Body of pancreas (tissue), 4 donors: ENCODE results near the gene OMD. TPM values are rescaled to one million over a fixed set of nuclear protein-coding genes. Genes with fewer than 3 reads are reported as not detected.

ENCODE experiments used
- ATAC-seq: fragments of 150-250 bp; one replicate; pipeline ENCODE4 v1.9.1; 2016
- DNase-seq, 4 donors: peaks; one replicate each; pipeline ENCODE4 v3.0.0-alpha.2; 2019
- H3K27ac ChIP-seq, 4 donors: fragments of 200-600 bp; sonication (generic); 1 replicate in 3 of 4; 2 replicates in 1 of 4; pipeline versions ENCODE4 v1.5.1 to v1.6.1; 2016 to 2019; ENCODE audit warnings: mild to moderate bottlenecking in 1 of 4, mixed read lengths in 1 of 4, moderate library complexity in 1 of 4
- H3K27me3 ChIP-seq, 2 donors: fragments of 200-600 bp; sonication (generic); one replicate each; pipeline ENCODE4 v1.6.0; 2016; ENCODE audit warnings: mild to moderate bottlenecking in 1 of 2
- H3K36me3 ChIP-seq, 2 donors: fragments of 200-600 bp; sonication (generic); replicated peaks in 1 of 2; 2 replicates each; pipeline ENCODE4 v1.5.1; 2016; ENCODE audit warnings: low read depth in 2 of 2; ENCODE audit not compliant: insufficient read depth in 1 of 2
- H3K4me1 ChIP-seq: fragments of 200-600 bp; sonication (generic); one replicate; pipeline ENCODE4 v1.6.0; 2016
- H3K4me3 ChIP-seq, 2 donors: fragments of 200-600 bp; sonication (generic); 1 replicate in 1 of 2; 2 replicates in 1 of 2; pipeline ENCODE4 v1.5.1; 2016 to 2019
- H3K9me3 ChIP-seq, 3 donors: fragments of 200-600 bp; sonication (generic); 1 replicate in 2 of 3; 2 replicates in 1 of 3; pipeline ENCODE4 v1.5.1; 2016
- CTCF ChIP-seq, 7 experiments: fragments of 450-650 bp in 4 of 7; fragments of 200-600 bp in 3 of 7; sonication (generic) in 3 of 7; IDR thresholded peaks; one replicate each; pipeline ENCODE4 v1.5.1; 2016 to 2019; ENCODE audit warnings: antibody characterized with exemption in 7 of 7
- POLR2A ChIP-seq, 3 donors: fragments of 450-650 bp; IDR thresholded peaks; one replicate each; pipeline ENCODE4 v1.6.1; 2016; ENCODE audit warnings: antibody characterized with exemption in 3 of 3, mild to moderate bottlenecking in 2 of 3
- WGBS, 2 donors: methylation state at CpG; one replicate each; pipeline ENCODE4 v1.1.5; 2017; 5-methylcytosine and 5-hydroxymethylcytosine counted together
- intact Hi-C: fragments of 100-400 bp; cut with DNase I; formaldehyde crosslinking; loops from one replicate; pipeline ENCODE4 v1.15.1; 2023
- total RNA-seq, 2 donors: library from RNA; depleted of rRNA; stranded (reverse); fragments of >200 nt; gene quantifications; one replicate each; pipeline ENCODE4 v1.1.0, GENCODE V29; 2016

OMD gene
- total RNA-seq: 1 to 10 TPM in 1 of 2 donors, under 1 TPM in 1; 0.33 to 4.9 TPM

GRCh38 chr9:92424340-92424739 is at the start of gene OMD:
Gene OMD, minus strand, starts transcription at chr9:92424471. Its CDS starts 6,913 bp downstream, at chr9:92417558.
- H3K27me3 ChIP-seq: no peaks in the 10 kb centered on the region
- H3K27ac ChIP-seq: no peak within 1 kb of the TSS
- ATAC-seq: no peak
- no peak within 1 kb of the TSS for H3K4me3 ChIP-seq
- intact Hi-C loops: no loop called here
- H3K9me3 ChIP-seq: no peaks in the 10 kb centered on the region
- no peaks in the 10 kb centered on the region for H3K4me1 ChIP-seq
- WGBS, 2 donors: 51 to 80% methylated on average over 1 of the region's 1 CpG
- TF ChIP-seq CTCF (IDR thresholded peaks at IDR 0.05) (no peak), POLR2A (IDR thresholded peaks at IDR 0.05) (no peak)
- H3K36me3 ChIP-seq: no peaks in the 10 kb centered on the region
- DNase-seq: no peak

GRCh38 chr9:92468206-92468605 is 43.9 kb upstream of the OMD start:
- intact Hi-C loops: no loop called here
- H3K27ac ChIP-seq: no peak overlapping the region
- ATAC-seq (no peak), DNase-seq (no peak)
- H3K4me3 ChIP-seq: no peak overlapping the region
- H3K4me1 ChIP-seq: no peaks in the 10 kb centered on the region
- no peaks in the 10 kb centered on the region for H3K27me3 ChIP-seq
- no peak for TF ChIP-seq CTCF (IDR thresholded peaks at IDR 0.05)
- TF ChIP-seq POLR2A (IDR thresholded peaks at IDR 0.05): no peak
- WGBS, 2 donors: 93 to 97% methylated on average over 2 of the region's 2 CpGs
- H3K36me3 ChIP-seq: no peaks in the 10 kb centered on the region
- no peaks in the 10 kb centered on the region for H3K9me3 ChIP-seq

- Histone ChIP-seq H3K4me3 (no peak overlapping the region), H3K4me1 (no peaks in the 10 kb centered on the region), H3K27me3 (no peaks in the 10 kb centered on the region), H3K27ac (no peak overlapping the region), H3K36me3 (no peaks in the 10 kb centered on the region), H3K9me3 (no peaks in the 10 kb centered on the region)
- ATAC-seq (no peak), DNase-seq (no peak)
- 82 to 88% methylated on average over 2 of the region's 2 CpGs for WGBS, 2 donors
- TF ChIP-seq POLR2A (IDR thresholded peaks at IDR 0.05) (no peak), CTCF (IDR thresholded peaks at IDR 0.05) (no peak)
- intact Hi-C loops: no loop called here
These were observed 43.2 kb upstream of the OMD start for GRCh38 chr9:92467511-92467910.

GRCh38 chr9:92467041-92467440 is 42.8 kb upstream of the OMD start:
- ATAC-seq (no peak), DNase-seq (no peak)
- no peaks in the 10 kb centered on the region for H3K4me1 ChIP-seq
- no peak overlapping the region for H3K4me3 ChIP-seq
- H3K27me3 ChIP-seq: no peaks in the 10 kb centered on the region
- WGBS, 2 donors: 100% methylated on average over 1 of the region's 1 CpG
- TF ChIP-seq CTCF (IDR thresholded peaks at IDR 0.05) (no peak), POLR2A (IDR thresholded peaks at IDR 0.05) (no peak)
- no peak overlapping the region for H3K27ac ChIP-seq
- H3K36me3 ChIP-seq: no peaks in the 10 kb centered on the region
- H3K9me3 ChIP-seq: no peaks in the 10 kb centered on the region
- intact Hi-C loops: no loop called here

- no peak overlapping the region for H3K27ac ChIP-seq
- H3K4me1 ChIP-seq: no peaks in the 10 kb centered on the region
- intact Hi-C loops: no loop called here
- DNase-seq (no peak), ATAC-seq (no peak)
- H3K4me3 ChIP-seq: no peak overlapping the region
- H3K36me3 ChIP-seq: no peaks in the 10 kb centered on the region
- WGBS, 2 donors: 58 to 59% methylated on average over 3 of the region's 3 CpGs
- no peaks in the 10 kb centered on the region for H3K9me3 ChIP-seq
- no peaks in the 10 kb centered on the region for H3K27me3 ChIP-seq
- no peak for TF ChIP-seq CTCF (IDR thresholded peaks at IDR 0.05)
- no peak for TF ChIP-seq POLR2A (IDR thresholded peaks at IDR 0.05)
These were observed 39.7 kb upstream of the OMD start for GRCh38 chr9:92463984-92464383.
